HepG2 (cell line): ENCODE results near the gene TTC31. TPM values are rescaled to one million over a fixed set of nuclear protein-coding genes. Genes with fewer than 3 reads are reported as not detected.

ENCODE experiments used
- ATAC-seq: fragments of 200-7000 bp; cut with Tn5 transposase; 3 replicates; pipeline ENCODE4 v1.9.1; 2020; ENCODE audit warnings: mild to moderate bottlenecking, moderate library complexity
- BruUV-seq: library from RNA; stranded (reverse); fragments of 400-500 nt; replicated peaks from 2 replicates; lab custom pipeline; 2021; lab: Mats Ljungman, UMichigan
- CTCF ChIA-PET: fragments of 300-600 bp; formaldehyde crosslinking; extraction: SDS; loops from one replicate; lab custom pipeline; 2021; ENCODE audit warnings: low total read pairs, inconsistent platforms, low intra/inter-chr PET ratio; lab: Yijun Ruan, JAX
- POLR2A ChIA-PET: fragments of 350-600 bp; sonication (Branson Sonifier 250); formaldehyde crosslinking; loops from one replicate; lab custom pipeline; 2020; ENCODE audit warnings: antibody characterized with exemption, inconsistent platforms; lab: Yijun Ruan, JAX
- DNase-seq: peaks from one replicate; pipeline ENCODE4 v3.0.0-alpha.2; 2015; ENCODE audit warnings: low spot score
- FAIRE-seq: peaks from 3 replicates; lab custom pipeline; 2011; peaks lifted over from hg19 to GRCh38; lab: Jason Lieb, UNC
- H2AFZ ChIP-seq: one replicate; pipeline ENCODE4 v1.6.1; 2011; ENCODE audit warnings: low read length, inconsistent platforms
- H3K27ac ChIP-seq: fragments of 300-600 bp; 3 replicates; pipeline ENCODE4 v1.8.0; 2011; ENCODE audit warnings: mixed run types, mild to moderate bottlenecking, mixed read lengths, low read length, inconsistent platforms; ENCODE audit not compliant: insufficient read depth; ENCODE audit errors: extremely low read length
- H3K27me3 ChIP-seq, 2 experiments: fragments of 200-600 bp in 1 of 2; 2 replicates in 1 of 2; 3 replicates in 1 of 2; pipeline versions ENCODE4 v1.6.0 to v1.8.0; 2011; ENCODE audit warnings: low read length in 2 of 2, mild to moderate bottlenecking in 2 of 2, moderate library complexity in 2 of 2, inconsistent platforms in 1 of 2; ENCODE audit not compliant: insufficient read depth in 2 of 2, control insufficient read depth in 1 of 2
- H3K36me3 ChIP-seq, 2 experiments: fragments of 200-600 bp in 1 of 2; replicated peaks in 1 of 2; 2 replicates in 1 of 2; 3 replicates in 1 of 2; pipeline versions ENCODE4 v1.5.1 to v1.8.0; 2011; ENCODE audit warnings: low read length in 2 of 2, inconsistent platforms in 1 of 2; ENCODE audit not compliant: insufficient read depth in 2 of 2, control insufficient read depth in 1 of 2
- H3K4me1 ChIP-seq: 2 replicates; pipeline ENCODE4 v1.5.1; 2012; ENCODE audit warnings: low read length, inconsistent platforms; ENCODE audit not compliant: insufficient read depth
- H3K4me2 ChIP-seq: 2 replicates; pipeline ENCODE4 v1.6.0; 2011; ENCODE audit warnings: low read depth, low read length, inconsistent platforms
- H3K4me3 ChIP-seq, 3 experiments: fragments of 200-600 bp in 1 of 3; sonication (generic), shearing (Covaris generic) in 1 of 3; replicated peaks in 1 of 3; 2 replicates each; pipeline ENCODE4 v1.5.1; 2011 to 2016; ENCODE audit warnings: low read length in 3 of 3, inconsistent platforms in 2 of 3, low read depth in 2 of 3, mild to moderate bottlenecking in 2 of 3, control low read depth in 1 of 3, mixed read lengths in 1 of 3; ENCODE audit not compliant: insufficient read depth in 1 of 3
- H3K79me2 ChIP-seq: one replicate; pipeline ENCODE4 v1.6.1; 2011; ENCODE audit warnings: low read length, inconsistent platforms; ENCODE audit not compliant: insufficient read depth
- H3K9ac ChIP-seq: 2 replicates; pipeline ENCODE4 v1.6.0; 2011; ENCODE audit warnings: mild to moderate bottlenecking, low read depth, low read length, inconsistent platforms; ENCODE audit not compliant: insufficient read depth
- H3K9me3 ChIP-seq: 2 replicates; pipeline ENCODE4 v1.5.1; 2012; ENCODE audit warnings: mild to moderate bottlenecking, low read length
- H4K20me1 ChIP-seq: 2 replicates; pipeline ENCODE4 v1.6.0; 2011; ENCODE audit warnings: inconsistent platforms, mild to moderate bottlenecking, low read length, moderate library complexity; ENCODE audit not compliant: insufficient read depth
- HDAC6 ChIP-seq: fragments of 200-600 bp; sonication (generic); IDR thresholded peaks from 2 replicates; pipeline ENCODE4 v1.7.0; 2017; ENCODE audit warnings: mild to moderate bottlenecking, antibody characterized with exemption, low read length, low read depth
- IRF1 ChIP-seq: sonication (generic); formaldehyde crosslinking; IDR thresholded peaks from 2 replicates; pipeline ENCODE4 v1.4.0; 2020; ENCODE audit warnings: low read depth, mild to moderate bottlenecking, missing genetic modification reagents
- MAX ChIP-seq: IDR thresholded peaks from 2 replicates; pipeline ENCODE4 v1.6.1; 2012; ENCODE audit warnings: inconsistent platforms
- NCOR1 ChIP-seq: fragments of 200-600 bp; sonication (generic); IDR thresholded peaks from 2 replicates; pipeline ENCODE4 v1.7.0; 2017; ENCODE audit warnings: antibody characterized with exemption, low read length, borderline replicate concordance
- NR2F6 ChIP-seq, 2 experiments: IDR thresholded peaks; 2 replicates each; pipeline ENCODE4 v1.6.1; 2016; ENCODE audit warnings: antibody characterized with exemption in 1 of 2, mild to moderate bottlenecking in 1 of 2
- PAWR ChIP-seq: sonication (generic); formaldehyde crosslinking; IDR thresholded peaks from 2 replicates; pipeline ENCODE4 v1.4.0; 2020; ENCODE audit warnings: missing genetic modification reagents, mild to moderate bottlenecking, borderline replicate concordance
- RFXAP ChIP-seq: sonication (generic); formaldehyde crosslinking; IDR thresholded peaks from 2 replicates; pipeline ENCODE4 v1.4.0; 2020; ENCODE audit warnings: missing genetic modification reagents, borderline replicate concordance
- SIN3A ChIP-seq: IDR thresholded peaks from 2 replicates; pipeline ENCODE4 v1.6.1; 2011; ENCODE audit warnings: low read depth, mild to moderate bottlenecking, control low read depth, low read length, borderline replicate concordance
- SP2 ChIP-seq: sonication (generic); formaldehyde crosslinking; IDR thresholded peaks from 2 replicates; pipeline ENCODE4 v1.5.1; 2020; ENCODE audit warnings: mild to moderate bottlenecking, missing genetic modification reagents
- TFAP4 ChIP-seq: sonication (generic); IDR thresholded peaks from 2 replicates; pipeline ENCODE4 v1.6.1; 2016; ENCODE audit warnings: low read depth, borderline replicate concordance
- TGIF2 ChIP-seq: IDR thresholded peaks from 2 replicates; pipeline ENCODE4 v1.6.1; 2016; ENCODE audit warnings: control low read depth, missing compliant biosample characterization
- XBP1 ChIP-seq: sonication (generic); formaldehyde crosslinking; IDR thresholded peaks from 2 replicates; pipeline ENCODE4 v1.5.0; 2020; ENCODE audit warnings: missing genetic modification reagents
- ZBTB26 ChIP-seq: IDR thresholded peaks from 2 replicates; pipeline ENCODE4 v1.6.1; 2016; ENCODE audit warnings: missing compliant biosample characterization, missing genetic modification reagents, borderline replicate concordance
- ZFP1 ChIP-seq: IDR thresholded peaks from 2 replicates; pipeline ENCODE4 v1.6.1; 2016
- ZNF12 ChIP-seq: sonication (generic); formaldehyde crosslinking; IDR thresholded peaks from 2 replicates; pipeline ENCODE4 v1.5.0; 2020; ENCODE audit warnings: missing genetic modification reagents
- ZNF24 ChIP-seq: fragments of 450-650 bp; IDR thresholded peaks from 2 replicates; pipeline ENCODE4 v1.6.1; 2017; ENCODE audit warnings: antibody characterized with exemption, mild to moderate bottlenecking
- ZNF329 ChIP-seq: sonication (generic); formaldehyde crosslinking; IDR thresholded peaks from 2 replicates; pipeline ENCODE4 v1.9.0; 2021; ENCODE audit warnings: low read depth, mild to moderate bottlenecking, missing genetic modification reagents
- ZNF564 ChIP-seq: sonication (generic); formaldehyde crosslinking; IDR thresholded peaks from 2 replicates; pipeline ENCODE4 v1.8.1; 2023; ENCODE audit warnings: mild to moderate bottlenecking, missing genetic modification reagents
- ZNF572 ChIP-seq: sonication (generic); formaldehyde crosslinking; IDR thresholded peaks from 2 replicates; pipeline ENCODE4 v1.5.1; 2020; ENCODE audit warnings: mild to moderate bottlenecking, missing genetic modification reagents
- ZNF674 ChIP-seq: sonication (generic); formaldehyde crosslinking; IDR thresholded peaks from 2 replicates; pipeline ENCODE4 v1.5.0; 2020; ENCODE audit warnings: low read depth, mild to moderate bottlenecking, missing genetic modification reagents
- ZNF737 ChIP-seq: sonication (generic); formaldehyde crosslinking; IDR thresholded peaks from 2 replicates; pipeline ENCODE4 v1.5.0; 2020; ENCODE audit warnings: missing genetic modification reagents, mild to moderate bottlenecking, borderline replicate concordance
- ZSCAN31 ChIP-seq: sonication (generic); formaldehyde crosslinking; IDR thresholded peaks from 2 replicates; pipeline ENCODE4 v1.5.0; 2020; ENCODE audit warnings: low read depth, mild to moderate bottlenecking, missing genetic modification reagents
- WGBS: methylation state at CpG from one replicate; pipeline ENCODE4 v1.1.6; 2017; ENCODE audit warnings: low lambda C conversion rate; 5-methylcytosine and 5-hydroxymethylcytosine counted together
- in situ Hi-C: cut with HindIII; loops from 2 replicates; pipeline ENCODE4 v1.10.0; 2017; ENCODE audit warnings: low pct_unique_long_range_greater_than_20kb; ENCODE audit not compliant: extremely low pct_ligation_motif_present
- intact Hi-C: fragments of 100-400 bp; cut with micrococcal nuclease; formaldehyde crosslinking; loops from one replicate; pipeline ENCODE4 v1.10.0; 2022; ENCODE audit not compliant: unreplicated experiment
- polyA plus RNA-seq, 8 experiments: library from polyadenylated mRNA; depleted of rRNA in 3 of 8; stranded (reverse) in 7 of 8; unstranded in 1 of 8; fragments of >200 nt; fragmentation: Illumina TruSeq in 4 of 8; extraction: Trizol in 4 of 8; gene quantifications; 2 replicates each; pipeline versions ENCODE4 v1.2.1 to v1.2.3, GENCODE V29; 2011 to 2016; ENCODE audit warnings: low read depth in 4 of 8, missing spikeins in 1 of 8, mixed read lengths in 1 of 8; ENCODE audit not compliant: insufficient read depth in 1 of 8
- total RNA-seq, 5 experiments: library from RNA; depleted of rRNA; stranded (reverse); fragments of >200 nt; fragmentation: Illumina TruSeq; extraction: Trizol; gene quantifications; 2 replicates each; pipeline ENCODE4 v1.2.3, GENCODE V29; 2016; ENCODE audit warnings: low read depth in 1 of 5

TTC31 gene
- total and polyA plus RNA-seq, 2 of the 13 experiments (the other 11 are each of a cell fraction or from before 2014, with no cell fraction given), result 28.3 to 39.5 TPM

DNA sequence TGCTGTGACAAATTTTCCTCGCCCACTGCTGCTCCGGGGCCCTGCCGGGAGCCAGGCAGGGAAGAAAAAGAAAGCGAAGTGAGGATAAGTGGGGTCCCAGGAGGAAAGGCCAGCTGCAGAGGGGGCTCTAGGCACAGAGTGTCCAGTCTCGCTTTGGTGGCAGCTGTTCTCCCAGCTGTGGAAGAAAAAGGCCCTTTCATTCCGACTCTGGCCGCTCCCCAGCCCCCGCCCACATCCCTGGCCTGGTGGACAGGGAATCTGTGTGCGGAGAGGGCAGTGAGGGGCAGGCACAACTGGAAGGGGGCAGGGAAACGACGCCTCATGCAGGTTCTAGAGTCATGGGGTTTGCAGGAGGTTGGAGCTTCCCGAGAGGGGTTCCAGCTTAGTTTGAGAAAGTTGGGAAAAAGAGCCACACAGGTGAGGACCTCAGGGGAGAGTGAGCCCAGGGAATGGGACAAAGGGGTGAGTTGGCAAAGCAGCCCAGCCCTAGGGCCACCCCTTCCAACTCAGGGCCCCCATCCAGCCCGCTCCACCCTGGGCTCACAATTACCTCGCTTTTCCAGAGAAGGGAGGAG, 43.0 kb upstream of the TTC31 start:
- peaks cover 70% of the 10 kb centered on the region for H3K79me2 ChIP-seq
- no peaks in the 10 kb centered on the region; a peak in 1 of 5 replicates for H3K27me3 ChIP-seq
- CTCF ChIA-PET, result interaction anchor here (0.6 kb wide), 1 partner anchor 19 kb away, joined by 3 read pairs; the partner anchor contains the start of genes C2orf81 and WDR54
- no peak for TF ChIP-seq ZNF24
- peak; percentile 85; the same call in 1 of the 2 replicates for TF ChIP-seq ZNF572
- peak; percentile 18; the same call in 1 of the 2 replicates for TF ChIP-seq ZSCAN31 (CRISPR knock-in tag)
- 0 out of 2 replicates have a peak, but pooled peaks have one; percentile 20 for TF ChIP-seq NR2F6 (IDR thresholded peaks at IDR 0.05)
- TF ChIP-seq NR2F6 (CRISPR knock-in tag; IDR thresholded peaks at IDR 0.05), result no peak
- no peak for TF ChIP-seq HDAC6
- TF ChIP-seq NCOR1, result peak; percentile 14; the same call in 1 of the 2 replicates
- TF ChIP-seq MAX, result no peak
- no peak for TF ChIP-seq ZNF737 (CRISPR knock-in tag)
- 0 out of 2 replicates have a peak, but pooled peaks have one; percentile 18 for TF ChIP-seq RFXAP (CRISPR knock-in tag)
- TF ChIP-seq ZNF329 (CRISPR knock-in tag), result 0 out of 2 replicates have a peak, but pooled peaks have one; percentile 13
- TF ChIP-seq TFAP4, result peak; percentile 91
- TF ChIP-seq IRF1, result no peak
- peak; percentile 13 for TF ChIP-seq TGIF2 (CRISPR knock-in tag)
- TF ChIP-seq ZNF564 (CRISPR knock-in tag), result 0 out of 2 replicates have a peak, but pooled peaks have one; percentile 13
- peak; percentile 23; the same call in 1 of the 2 replicates for TF ChIP-seq ZFP1 (CRISPR knock-in tag)
- 0 out of 2 replicates have a peak, but pooled peaks have one; percentile 19 for TF ChIP-seq ZNF674 (CRISPR knock-in tag)
- no peak for TF ChIP-seq PAWR
- TF ChIP-seq SP2, result peak; percentile 38; the same call in 1 of the 2 replicates
- no peak for TF ChIP-seq XBP1
- TF ChIP-seq SIN3A, result peak; percentile 25; the same call in 1 of the 2 replicates
- 0 out of 2 replicates have a peak, but pooled peaks have one; percentile 26 for TF ChIP-seq ZNF12
- TF ChIP-seq ZBTB26 (CRISPR knock-in tag), result 0 out of 2 replicates have a peak, but pooled peaks have one; percentile 26

More for the DNA sequence above, 43.0 kb upstream of the TTC31 start:
- no peaks in the 10 kb centered on the region for H3K9me3 ChIP-seq
- in situ Hi-C loops, result no loop called here
- POLR2A ChIA-PET, result interaction anchor here (0.5 to 11.6 kb wide), 21 partner anchors 9 to 1405 kb away, joined by 3 to 342 read pairs (median 7); partner anchors contain the start of genes AUP1, C2orf81, CCDC142 and DQX1
- H3K27ac ChIP-seq, result peak overlapping the region; percentile 91
- H3K4me2 ChIP-seq, result peak overlapping the region; percentile 95
- peaks cover 23 to 46% of the 10 kb centered on the region in 2 experiments for H3K36me3 ChIP-seq
- peak overlapping the region; percentile 76 to 94 (median 93) for H3K4me3 ChIP-seq
- intact Hi-C loops, result loop anchor here (1.0 to 2.0 kb wide), 5 partner anchors 10 to 61 kb away; partner anchors contain the start of gene WBP1
- H3K4me1 ChIP-seq, result peaks cover 66% of the 10 kb centered on the region
- 13% methylated on average over 14 of the region's 14 CpGs for WGBS
- ATAC-seq (peak; percentile 10), FAIRE-seq (no peak), DNase-seq (peak; percentile 60)
- peak overlapping the region; percentile 91 for H3K9ac ChIP-seq
- no peak overlapping the region for H2AFZ ChIP-seq
- no TSS peak for BruUV-seq
- H4K20me1 ChIP-seq, result peaks cover 49% of the 10 kb centered on the region
